Transverse colon (tissue), 4 donors: ENCODE data around the gene RAB4B. TPM values are rescaled to one million over a fixed set of nuclear protein-coding genes. Genes with fewer than 3 reads are reported as not detected.

Experiments
- DNase-seq: peaks from one replicate; pipeline ENCODE4 v3.0.0-alpha.2; 2019
- H3K27ac ChIP-seq, 4 donors: fragments of 200-600 bp; sonication (generic); 2 replicates each; pipeline ENCODE4 v1.5.1; 2016 to 2018; ENCODE audit warnings: inconsistent platforms in 4 of 4
- H3K27me3 ChIP-seq: fragments of 200-600 bp; sonication (generic); 2 replicates; pipeline ENCODE4 v1.5.1; 2017; ENCODE audit warnings: inconsistent platforms
- H3K36me3 ChIP-seq, 4 donors: fragments of 200-600 bp; sonication (generic); 2 replicates each; pipeline ENCODE4 v1.5.1; 2017 to 2019; ENCODE audit warnings: inconsistent platforms in 4 of 4
- H3K4me1 ChIP-seq, 4 donors: fragments of 200-600 bp; sonication (generic); 2 replicates each; pipeline ENCODE4 v1.5.1; 2017 to 2020; ENCODE audit warnings: inconsistent platforms in 4 of 4
- H3K4me3 ChIP-seq, 4 donors: fragments of 200-600 bp; sonication (generic); 1 replicate in 1 of 4; 2 replicates in 3 of 4; pipeline versions ENCODE4 v1.5.1 to v1.6.1; 2017 to 2019; ENCODE audit warnings: inconsistent platforms in 4 of 4
- H3K9me3 ChIP-seq, 2 donors: fragments of 200-600 bp; sonication (generic); 2 replicates each; pipeline ENCODE4 v1.5.1; 2017 to 2019; ENCODE audit warnings: inconsistent platforms in 2 of 2
- CTCF ChIP-seq, 5 experiments: fragments of 200-600 bp in 3 of 5; fragments of 450-650 bp in 2 of 5; sonication (generic) in 3 of 5; IDR thresholded peaks; 1 replicate in 2 of 5; 2 replicates in 3 of 5; pipeline ENCODE4 v1.5.1; 2016 to 2017; ENCODE audit warnings: antibody characterized with exemption in 5 of 5, inconsistent platforms in 3 of 5, mild to moderate bottlenecking in 2 of 5, moderate library complexity in 1 of 5
- EP300 ChIP-seq: sonication (generic); formaldehyde crosslinking; IDR thresholded peaks from one replicate; pipeline ENCODE4 v1.6.1; 2017; ENCODE audit warnings: antibody characterized with exemption, low read depth
- POLR2A ChIP-seq: fragments of 450-650 bp; IDR thresholded peaks from one replicate; pipeline ENCODE4 v1.6.1; 2016; ENCODE audit warnings: antibody characterized with exemption, mild to moderate bottlenecking, moderate library complexity
- POLR2AphosphoS5 ChIP-seq, 3 donors: sonication (generic); formaldehyde crosslinking; IDR thresholded peaks; one replicate each; pipeline ENCODE4 v1.6.1; 2016; ENCODE audit warnings: antibody characterized with exemption in 3 of 3
- WGBS, 2 donors: methylation state at CpG; one replicate each; pipeline ENCODE4 v1.1.5; 2018; ENCODE audit warnings: low coverage in 1 of 2; 5-methylcytosine and 5-hydroxymethylcytosine counted together
- in situ Hi-C, 4 donors: fragments of 200-750 bp; cut with MboI; loops; one replicate each; pipeline versions ENCODE4 v1.15.0 to v1.15.1; 2017; ENCODE audit warnings: low sequenced_read_pairs in 3 of 4, low pct_ligation_motif_present in 1 of 4, low pct_unique_long_range_greater_than_20kb in 1 of 4
- intact Hi-C: fragments of 100-400 bp; cut with DNase I; formaldehyde crosslinking; loops from one replicate; pipeline ENCODE4 v1.15.1; 2023; ENCODE audit warnings: low total_unique reads
- total RNA-seq, 4 donors: library from RNA; depleted of rRNA; stranded (reverse); fragments of >200 nt; gene quantifications; one replicate each; pipeline ENCODE4 v1.1.0, GENCODE V29; 2016

RAB4B gene
- total RNA-seq, 4 donors from 2014 or later, result 25.9 to 84.2 (median 68.1) TPM

GRCh38 chr19:40752257-40752781, 25.7 kb upstream of the RAB4B start:
- 42 to 50% methylated on average over 2 to 12 of the region's 12 CpGs for WGBS, 2 donors
- DNase-seq, result no peak
- Histone ChIP-seq H3K4me1 (peaks cover 26 to 60% (median 52%) of the 10 kb centered on the region in 4 donors), H3K36me3 (peaks cover 0 to 3% (median under 1%) of the 10 kb centered on the region in 4 donors), H3K27ac (peak overlapping the region; percentile 91 to 99 (median 94)), H3K27me3 (no peaks in the 10 kb centered on the region), H3K9me3 (no peaks in the 10 kb centered on the region), H3K4me3 (peak overlapping the region; percentile 43 to 67 (median 60))
- intact Hi-C loops (no loop called here), in situ Hi-C loops (loop anchor here in 1 of 4 donors (5.0 kb wide), 1 partner anchor 35 kb away; the partner anchor contains the start of genes COQ8B and ITPKC)
- TF ChIP-seq POLR2A (no peak), EP300 (no peak), CTCF (IDR thresholded peaks at IDR 0.05) (no peak), POLR2AphosphoS5 (IDR thresholded peaks at IDR 0.05) (no peak)

GRCh38 chr19:40754611-40755247, 23.3 kb upstream of the RAB4B start:
- H3K36me3 ChIP-seq, result peaks cover 0 to 24% (median 12%) of the 10 kb centered on the region in 4 donors
- peak overlapping the region in 2 of 4 donors; percentile 9 to 33 for H3K4me3 ChIP-seq
- H3K9me3 ChIP-seq, result no peaks in the 10 kb centered on the region
- peaks cover 19 to 52% (median 45%) of the 10 kb centered on the region in 4 donors for H3K4me1 ChIP-seq
- 44% methylated on average over 8 to 9 of the region's 9 CpGs for WGBS, 2 donors
- intact Hi-C loops (no loop called here), in situ Hi-C loops (loop anchor here in 1 of 4 donors (5.0 kb wide), 1 partner anchor 37 kb away; the partner anchor contains the start of genes COQ8B and ITPKC)
- H3K27ac ChIP-seq, result peak overlapping the region; percentile 78 to 90 (median 86)
- TF ChIP-seq EP300 (no peak), CTCF (IDR thresholded peaks at IDR 0.05) (peak in 1 of 5 experiments; percentile 26), POLR2AphosphoS5 (IDR thresholded peaks at IDR 0.05) (peak in 1 of 3 donors; percentile 48), POLR2A (no peak)
- no peaks in the 10 kb centered on the region for H3K27me3 ChIP-seq
- peak; percentile 77 for DNase-seq

GRCh38 chr19:40755248-40755624, 22.8 kb upstream of the RAB4B start:
- Histone ChIP-seq H3K27ac (peak overlapping the region; percentile 78 to 90 (median 86)), H3K4me1 (peaks cover 17 to 48% (median 40%) of the 10 kb centered on the region in 4 donors), H3K36me3 (peaks cover 0 to 29% (median 14%) of the 10 kb centered on the region in 4 donors), H3K9me3 (no peaks in the 10 kb centered on the region), H3K27me3 (no peaks in the 10 kb centered on the region), H3K4me3 (peak overlapping the region in 1 of 4 donors; percentile 33)
- TF ChIP-seq POLR2AphosphoS5 (IDR thresholded peaks at IDR 0.05), result no peak
- TF ChIP-seq POLR2A, result no peak
- no peak for TF ChIP-seq CTCF (IDR thresholded peaks at IDR 0.05)
- no peak for TF ChIP-seq EP300
- DNase-seq, result no peak
- intact Hi-C loops, result no loop called here
- in situ Hi-C loops, result no loop called here
- WGBS, 2 donors, result 68% methylated on average over 3 of the region's 3 CpGs; no CpG with 5 or more reads in 1 of the 2 donors

- H3K4me1 ChIP-seq, result peaks cover 17 to 48% (median 40%) of the 10 kb centered on the region in 4 donors
- no peaks in the 10 kb centered on the region for H3K9me3 ChIP-seq
- no peak overlapping the region for H3K27ac ChIP-seq
- intact Hi-C loops (no loop called here), in situ Hi-C loops (no loop called here)
- H3K27me3 ChIP-seq, result no peaks in the 10 kb centered on the region
- no peak for DNase-seq
- no peak overlapping the region for H3K4me3 ChIP-seq
- WGBS, 2 donors, result 92% methylated on average over 8 of the region's 8 CpGs; no CpG with 5 or more reads in 1 of the 2 donors
- TF ChIP-seq CTCF (IDR thresholded peaks at IDR 0.05), result no peak
- no peak for TF ChIP-seq POLR2A
- TF ChIP-seq EP300, result no peak
- no peak for TF ChIP-seq POLR2AphosphoS5 (IDR thresholded peaks at IDR 0.05)
- peaks cover 0 to 35% (median 17%) of the 10 kb centered on the region in 4 donors for H3K36me3 ChIP-seq
These were observed 22.3 kb upstream of the RAB4B start for GRCh38 chr19:40755791-40756190.
